ENCODE data around the gene EFHD2.

EFHD2 gene

GRCh38 chr1:15422871-15423270 is 13.2 kb downstream of the EFHD2 start:
- H3K9me3 ChIP-seq (ENCODE audit: control insufficient read depth, insufficient read depth, low read depth, low read length) = no peaks in the 10 kb centered on the region; the same call in 1 of the 2 replicates
- no peak for TF ChIP-seq KLF7 (tag by site-specific recombination; IDR thresholded peaks at IDR 0.05; ENCODE audit: borderline replicate concordance)
- TF ChIP-seq ZNF654 (tag by site-specific recombination; IDR thresholded peaks at IDR 0.05; ENCODE audit: low read depth) = no peak
- TF ChIP-seq ZNF133 (tag by site-specific recombination; IDR thresholded peaks at IDR 0.05) = no peak
- TF ChIP-seq KLF1 (tag by site-specific recombination; IDR thresholded peaks at IDR 0.05) = no peak
- no peak for TF ChIP-seq OVOL3 (tag by site-specific recombination; IDR thresholded peaks at IDR 0.05)
- TF ChIP-seq SP7 (tag by site-specific recombination; IDR thresholded peaks at IDR 0.05) = no peak
- TF ChIP-seq ZNF426 (tag by site-specific recombination; IDR thresholded peaks at IDR 0.05) = no peak
- no peak for TF ChIP-seq TCF7L2 (IDR thresholded peaks at IDR 0.05; ENCODE audit: borderline replicate concordance, low read depth, low read length)
- TF ChIP-seq ZNF266 (tag by site-specific recombination; IDR thresholded peaks at IDR 0.05; ENCODE audit: low read depth) = no peak
- TF ChIP-seq ZNF610 (tag by site-specific recombination; IDR thresholded peaks at IDR 0.05; ENCODE audit: borderline replicate concordance) = no peak
- no peak for TF ChIP-seq ZNF677 (tag by site-specific recombination; IDR thresholded peaks at IDR 0.05)
- no peak for TF ChIP-seq ZNF148 (tag by site-specific recombination; IDR thresholded peaks at IDR 0.05; ENCODE audit: borderline replicate concordance)
- no peaks in the 10 kb centered on the region for H3K4me1 ChIP-seq (ENCODE audit: control insufficient read depth, insufficient read depth, low read length)
- H3K4me3 ChIP-seq (ENCODE audit: low read depth, low read length) = no peak overlapping the region
- H3K36me3 ChIP-seq (ENCODE audit: control insufficient read depth in 2 of 2, insufficient read depth in 1 of 2, low read length in 2 of 2) = peaks cover 0 to 36% of the 10 kb centered on the region in 2 experiments; a peak in 1 of 3 replicates
- no peak overlapping the region for H3K27ac ChIP-seq (ENCODE audit: extremely low read depth, low read depth, low read length)
- CTCF ChIA-PET = interaction anchor here (0.6 to 2.3 kb wide), 3 partner anchors 9 kb away, joined by 3 to 9 read pairs (median 4); no protein-coding TSS in a partner anchor
- POLR2A ChIA-PET = no interaction called here

- no peaks in the 10 kb centered on the region for H3K4me1 ChIP-seq (ENCODE audit: control insufficient read depth, insufficient read depth, low read length)
- TF ChIP-seq ZNF26 (tag by site-specific recombination; IDR thresholded peaks at IDR 0.05) (no peak), ZNF768 (tag by site-specific recombination; IDR thresholded peaks at IDR 0.05) (peak; percentile 93; the same call in 1 of the 2 replicates)
- H3K27ac ChIP-seq (ENCODE audit: extremely low read depth, low read depth, low read length) = no peak overlapping the region
- CTCF ChIA-PET = interaction anchor here (0.6 to 1.1 kb wide), 4 partner anchors 8 to 100 kb away, joined by 3 to 4 read pairs (median 4); no protein-coding TSS in a partner anchor
- POLR2A ChIA-PET = interaction anchor here (0.7 kb wide), 1 partner anchor 20 kb away, joined by 3 read pairs; no protein-coding TSS in a partner anchor
- peaks cover 0 to 40% of the 10 kb centered on the region in 2 experiments; a peak in 1 of 3 replicates for H3K36me3 ChIP-seq (ENCODE audit: control insufficient read depth in 2 of 2, insufficient read depth in 1 of 2, low read length in 2 of 2)
- H3K4me3 ChIP-seq (ENCODE audit: low read depth, low read length) = no peak overlapping the region
- no peaks in the 10 kb centered on the region; the same call in 1 of the 2 replicates for H3K9me3 ChIP-seq (ENCODE audit: control insufficient read depth, insufficient read depth, low read depth, low read length)
Observed at GRCh38 chr1:15423355-15424077, 13.8 kb downstream of the EFHD2 start.

GRCh38 chr1:15424146-15424667 is 14.5 kb downstream of the EFHD2 start:
- H3K27ac ChIP-seq (ENCODE audit: extremely low read depth, low read depth, low read length) = no peak overlapping the region
- POLR2A ChIA-PET = interaction anchor here (0.7 kb wide), 1 partner anchor 21 kb away, joined by 3 read pairs; no protein-coding TSS in a partner anchor
- H3K36me3 ChIP-seq (ENCODE audit: control insufficient read depth in 2 of 2, insufficient read depth in 1 of 2, low read length in 2 of 2) = peaks cover 0 to 43% of the 10 kb centered on the region in 2 experiments; a peak in 1 of 3 replicates
- TF ChIP-seq ZNF175 (tag by site-specific recombination; IDR thresholded peaks at IDR 0.05) (no peak), ZNF670 (tag by site-specific recombination; IDR thresholded peaks at IDR 0.05; ENCODE audit: low read depth) (no peak), GLIS2 (tag by site-specific recombination; IDR thresholded peaks at IDR 0.05) (no peak), ZNF132 (tag by site-specific recombination; IDR thresholded peaks at IDR 0.05; ENCODE audit: borderline replicate concordance) (no peak), ZNF350 (tag by site-specific recombination; IDR thresholded peaks at IDR 0.05) (no peak), ZNF830 (tag by site-specific recombination; IDR thresholded peaks at IDR 0.05; ENCODE audit: low read depth) (no peak), IKZF3 (tag by site-specific recombination; IDR thresholded peaks at IDR 0.05) (no peak), ZNF701 (tag by site-specific recombination; IDR thresholded peaks at IDR 0.05) (no peak), ZNF621 (tag by site-specific recombination; IDR thresholded peaks at IDR 0.05) (no peak), ZNF404 (tag by site-specific recombination; IDR thresholded peaks at IDR 0.05) (no peak), ZNF184 (tag by site-specific recombination; IDR thresholded peaks at IDR 0.05) (no peak), SCRT1 (tag by site-specific recombination; IDR thresholded peaks at IDR 0.05; ENCODE audit: borderline replicate concordance) (no peak), KLF1 (tag by site-specific recombination; IDR thresholded peaks at IDR 0.05) (peak; percentile 37; the same call in 1 of the 2 replicates), GLI4 (tag by site-specific recombination; IDR thresholded peaks at IDR 0.05) (no peak), EGR2 (tag by site-specific recombination; IDR thresholded peaks at IDR 0.05; ENCODE audit: low read depth) (0 out of 2 replicates have a peak, but pooled peaks have one; percentile 27), ZNF768 (tag by site-specific recombination; IDR thresholded peaks at IDR 0.05) (no peak)

More at GRCh38 chr1:15424146-15424667, 14.5 kb downstream of the EFHD2 start:
- CTCF ChIA-PET = interaction anchor here (0.7 to 1.1 kb wide), 2 partner anchors 36 to 101 kb away, joined by 4 read pairs; no protein-coding TSS in a partner anchor
- H3K4me3 ChIP-seq (ENCODE audit: low read depth, low read length) = no peak overlapping the region
- no peaks in the 10 kb centered on the region for H3K4me1 ChIP-seq (ENCODE audit: control insufficient read depth, insufficient read depth, low read length)
- no peaks in the 10 kb centered on the region; the same call in 1 of the 2 replicates for H3K9me3 ChIP-seq (ENCODE audit: control insufficient read depth, insufficient read depth, low read depth, low read length)

Data from HEK293 (cell line).